Kidney (tissue), 14 donors: ENCODE results near the gene EIF4E2. TPM values are rescaled to one million over a fixed set of nuclear protein-coding genes. Genes with fewer than 3 reads are reported as not detected.
A peak's percentile ranks its signal among the peaks of the same experiment; 100 is the strongest.

Source experiments
- DNase-seq, 5 donors: peaks; one replicate each; pipeline ENCODE4 v3.0.0-alpha.2; 2013 to 2020
- FAIRE-seq: peaks from 2 replicates; lab custom pipeline; 2012; peaks lifted over from hg19 to GRCh38; lab: Jason Lieb, UNC
- H3K27ac ChIP-seq, 2 donors: one replicate each; pipeline ENCODE4 v1.7.0; 2013; ENCODE audit warnings: low read depth in 2 of 2, low read length in 2 of 2, inconsistent platforms in 1 of 2
- H3K27me3 ChIP-seq: one replicate; pipeline ENCODE4 v1.7.1; 2013; ENCODE audit warnings: low read length, inconsistent platforms; ENCODE audit not compliant: control insufficient read depth, insufficient read depth
- H3K36me3 ChIP-seq, 3 donors: one replicate each; pipeline versions ENCODE4 v1.7.0 to v1.7.1; 2013; ENCODE audit warnings: low read length in 3 of 3, control low read depth in 1 of 3, inconsistent platforms in 1 of 3; ENCODE audit not compliant: insufficient read depth in 3 of 3, control insufficient read depth in 2 of 3
- H3K4me1 ChIP-seq, 3 donors: one replicate each; pipeline versions ENCODE4 v1.7.0 to v1.7.1; 2013; ENCODE audit warnings: low read length in 3 of 3, inconsistent platforms in 1 of 3, low read depth in 1 of 3; ENCODE audit not compliant: control insufficient read depth in 2 of 3, insufficient read depth in 2 of 3
- H3K4me3 ChIP-seq, 3 donors: one replicate each; pipeline versions ENCODE4 v1.7.0 to v1.8.1; 2013; ENCODE audit warnings: low read length in 3 of 3, control low read depth in 1 of 3, inconsistent platforms in 1 of 3
- H3K9ac ChIP-seq, 3 donors: one replicate each; pipeline versions ENCODE4 v1.7.0 to v1.7.1; 2013; ENCODE audit warnings: low read length in 3 of 3, control low read depth in 1 of 3, inconsistent platforms in 1 of 3
- H3K9me3 ChIP-seq, 3 donors: one replicate each; pipeline versions ENCODE4 v1.7.0 to v1.7.1; 2013; ENCODE audit warnings: low read length in 3 of 3, control low read depth in 1 of 3, inconsistent platforms in 1 of 3; ENCODE audit not compliant: control insufficient read depth in 2 of 3, insufficient read depth in 1 of 3
- intact Hi-C: fragments of 100-400 bp; cut with DNase I; formaldehyde crosslinking; loops from one replicate; pipeline ENCODE4 v1.11.1; 2022
- polyA plus RNA-seq: library from polyadenylated mRNA; stranded (reverse); fragments of 350-450 nt; fragmentation: Illumina TruSeq; extraction: RNeasy Lipid Tissue Mini Kit (QIAGEN cat#74804); gene quantifications from one replicate; pipeline ENCODE4 v1.2.3, GENCODE V29; 2014; ENCODE audit warnings: low read depth, low replicate concordance; ENCODE audit not compliant: insufficient read depth
- total RNA-seq: library from RNA; stranded (reverse); fragmentation: NEBNext Ultra II Directional; extraction: Animal tissue kit (Norgen Biotek cat#: 25700); gene quantifications from one replicate; pipeline ENCODE4 v1.2.1, GENCODE V29; 2021
- TF ChIP-seq, protein P1 (sequence below): IDR thresholded peaks from 3 replicates; pipeline ENCODE4 v1.5.1; 2012; ENCODE audit warnings: mild to moderate bottlenecking, moderate library complexity, borderline replicate concordance; ENCODE audit not compliant: insufficient read depth; ENCODE audit errors: extremely low read depth
- donor health status: control.
- donor health status: control.
- donor health status: control.
- donor health status: control.
- donor health status: control.
- donor health status: DM: yes; HTN: yes; CAD: no.
- donor health status: Normal renal cell carcinoma (clear cell type).

EIF4E2 gene
- total and polyA plus RNA-seq, 2 donors from 2014 or later = 78.3 to 79.2 TPM

DNA sequence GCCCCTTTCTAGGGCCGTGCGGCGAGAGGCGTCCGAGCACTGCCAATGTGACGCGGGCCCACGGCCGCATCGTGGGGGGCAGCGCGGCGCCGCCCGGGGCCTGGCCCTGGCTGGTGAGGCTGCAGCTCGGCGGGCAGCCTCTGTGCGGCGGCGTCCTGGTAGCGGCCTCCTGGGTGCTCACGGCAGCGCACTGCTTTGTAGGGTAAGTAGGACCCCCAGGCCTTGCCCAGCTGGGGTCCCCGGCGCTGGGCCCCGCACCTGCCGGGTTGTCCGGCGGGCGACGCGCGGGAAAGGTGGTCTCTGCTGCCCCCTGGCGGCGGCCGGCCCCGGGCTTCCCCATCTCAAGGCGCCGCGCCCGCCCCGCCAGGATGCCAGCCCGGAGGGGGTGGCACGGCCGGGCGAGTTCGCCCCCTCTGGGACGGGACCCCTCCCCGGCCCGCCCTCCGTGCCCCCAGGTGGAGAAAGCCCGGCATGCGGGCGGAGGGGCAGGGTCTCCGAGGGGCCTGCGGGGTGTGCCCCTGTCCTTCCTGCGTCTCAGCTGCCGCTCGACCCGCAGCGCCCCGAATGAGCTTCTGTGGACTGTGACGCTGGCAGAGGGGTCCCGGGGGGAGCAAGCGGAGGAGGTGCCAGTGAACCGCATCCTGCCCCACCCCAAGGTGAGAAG is 28.4 kb upstream of the EIF4E2 start:
- TF ChIP-seq, protein P1, sequence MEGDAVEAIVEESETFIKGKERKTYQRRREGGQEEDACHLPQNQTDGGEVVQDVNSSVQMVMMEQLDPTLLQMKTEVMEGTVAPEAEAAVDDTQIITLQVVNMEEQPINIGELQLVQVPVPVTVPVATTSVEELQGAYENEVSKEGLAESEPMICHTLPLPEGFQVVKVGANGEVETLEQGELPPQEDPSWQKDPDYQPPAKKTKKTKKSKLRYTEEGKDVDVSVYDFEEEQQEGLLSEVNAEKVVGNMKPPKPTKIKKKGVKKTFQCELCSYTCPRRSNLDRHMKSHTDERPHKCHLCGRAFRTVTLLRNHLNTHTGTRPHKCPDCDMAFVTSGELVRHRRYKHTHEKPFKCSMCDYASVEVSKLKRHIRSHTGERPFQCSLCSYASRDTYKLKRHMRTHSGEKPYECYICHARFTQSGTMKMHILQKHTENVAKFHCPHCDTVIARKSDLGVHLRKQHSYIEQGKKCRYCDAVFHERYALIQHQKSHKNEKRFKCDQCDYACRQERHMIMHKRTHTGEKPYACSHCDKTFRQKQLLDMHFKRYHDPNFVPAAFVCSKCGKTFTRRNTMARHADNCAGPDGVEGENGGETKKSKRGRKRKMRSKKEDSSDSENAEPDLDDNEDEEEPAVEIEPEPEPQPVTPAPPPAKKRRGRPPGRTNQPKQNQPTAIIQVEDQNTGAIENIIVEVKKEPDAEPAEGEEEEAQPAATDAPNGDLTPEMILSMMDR = peak; percentile 72
- DNase-seq = peak in 3 of 5 donors; percentile 54 to 78 (median 57)
- Histone ChIP-seq H3K4me3 (no peak overlapping the region), H3K9me3 (no peaks in the 10 kb centered on the region), H3K27ac (no peak overlapping the region), H3K27me3 (peaks cover 5% of the 10 kb centered on the region), H3K36me3 (no peaks in the 10 kb centered on the region), H3K4me1 (peaks cover 0 to 3% (median 0%) of the 10 kb centered on the region in 3 donors), H3K9ac (no peak overlapping the region)
- no peak for FAIRE-seq
- intact Hi-C loops = no loop called here

DNA sequence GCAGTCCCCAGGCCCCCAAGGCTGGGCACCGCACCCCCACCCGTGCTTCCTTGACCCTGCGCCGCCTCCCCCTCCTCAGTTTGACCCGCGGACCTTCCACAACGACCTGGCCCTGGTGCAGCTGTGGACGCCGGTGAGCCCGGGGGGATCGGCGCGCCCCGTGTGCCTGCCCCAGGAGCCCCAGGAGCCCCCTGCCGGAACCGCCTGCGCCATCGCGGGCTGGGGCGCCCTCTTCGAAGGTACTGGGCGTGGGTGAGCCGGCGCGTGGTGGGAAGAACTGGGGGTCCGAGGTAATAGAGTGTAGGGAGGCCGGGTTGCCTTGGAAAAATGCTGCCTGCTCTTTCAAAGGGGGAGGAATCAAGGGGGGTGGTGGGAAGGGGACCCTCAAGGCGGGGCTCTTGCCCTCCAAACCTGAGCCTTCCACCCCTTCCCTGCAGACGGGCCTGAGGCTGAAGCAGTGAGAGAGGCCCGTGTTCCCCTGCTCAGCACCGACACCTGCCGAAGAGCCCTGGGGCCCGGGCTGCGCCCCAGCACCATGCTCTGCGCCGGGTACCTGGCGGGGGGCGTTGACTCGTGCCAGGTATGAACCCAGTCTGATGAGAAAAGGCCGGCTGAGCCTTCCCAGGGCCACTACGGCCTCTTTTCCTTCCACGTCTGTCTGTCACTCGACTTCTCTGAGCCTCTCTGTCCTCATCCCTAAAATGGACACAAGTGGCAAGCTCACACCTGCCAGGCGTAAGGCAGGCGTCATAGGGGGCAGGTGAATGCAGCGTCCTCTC is 27.7 kb upstream of the EIF4E2 start:
- intact Hi-C loops = no loop called here
- Histone ChIP-seq H3K9me3 (no peaks in the 10 kb centered on the region), H3K27ac (no peak overlapping the region), H3K4me1 (peaks cover 0 to 3% (median 0%) of the 10 kb centered on the region in 3 donors), H3K4me3 (no peak overlapping the region), H3K36me3 (no peaks in the 10 kb centered on the region), H3K27me3 (peaks cover 5% of the 10 kb centered on the region), H3K9ac (no peak overlapping the region)
- FAIRE-seq = no peak
- no peak for DNase-seq
- TF ChIP-seq, protein P1 = no peak

DNA sequence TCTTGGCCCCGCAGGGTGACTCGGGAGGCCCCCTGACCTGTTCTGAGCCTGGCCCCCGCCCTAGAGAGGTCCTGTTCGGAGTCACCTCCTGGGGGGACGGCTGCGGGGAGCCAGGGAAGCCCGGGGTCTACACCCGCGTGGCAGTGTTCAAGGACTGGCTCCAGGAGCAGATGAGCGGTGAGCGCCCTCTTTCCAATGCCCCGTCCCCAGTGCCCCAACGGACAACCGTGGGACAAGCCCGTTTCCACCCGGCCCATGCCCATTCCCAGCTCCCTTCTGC is 27.1 kb upstream of the EIF4E2 start:
- no peak overlapping the region for H3K9ac ChIP-seq
- TF ChIP-seq, protein P1 = no peak
- peaks cover 0 to 3% (median 0%) of the 10 kb centered on the region in 3 donors for H3K4me1 ChIP-seq
- DNase-seq (no peak), FAIRE-seq (no peak)
- H3K9me3 ChIP-seq = no peaks in the 10 kb centered on the region
- no peak overlapping the region for H3K4me3 ChIP-seq
- H3K27me3 ChIP-seq = peaks cover 5% of the 10 kb centered on the region
- no peaks in the 10 kb centered on the region for H3K36me3 ChIP-seq
- intact Hi-C loops = no loop called here
- no peak overlapping the region for H3K27ac ChIP-seq
